Hepatocyte (in vitro differentiated cells): ENCODE data around the gene XDH. TPM values are rescaled to one million over a fixed set of nuclear protein-coding genes. Genes with fewer than 3 reads are reported as not detected.

ENCODE experiments used
- DNase-seq: peaks from one replicate; pipeline ENCODE4 v3.0.0-alpha.2; 2016; ENCODE audit warnings: low spot score
- H2AFZ ChIP-seq: fragments of 200-600 bp; sonication (generic); 2 replicates; pipeline ENCODE4 v1.6.0; 2016; ENCODE audit warnings: antibody characterized with exemption, mild to moderate bottlenecking
- H3K27ac ChIP-seq: fragments of 200-600 bp; sonication (generic); 2 replicates; pipeline ENCODE4 v1.5.1; 2016; ENCODE audit warnings: mild to moderate bottlenecking
- H3K27me3 ChIP-seq: fragments of 200-600 bp; sonication (generic); 2 replicates; pipeline ENCODE4 v1.6.1; 2016
- H3K36me3 ChIP-seq: fragments of 200-600 bp; sonication (generic); replicated peaks from 2 replicates; pipeline ENCODE4 v1.5.1; 2016; ENCODE audit warnings: low read depth; ENCODE audit not compliant: insufficient read depth
- H3K4me1 ChIP-seq: fragments of 200-600 bp; sonication (generic); 2 replicates; pipeline ENCODE4 v1.5.1; 2016; ENCODE audit warnings: mild to moderate bottlenecking, moderate library complexity; ENCODE audit not compliant: insufficient read depth
- H3K4me2 ChIP-seq: fragments of 200-600 bp; sonication (generic); 2 replicates; pipeline ENCODE4 v1.6.0; 2016
- H3K4me3 ChIP-seq: fragments of 200-600 bp; sonication (generic); 2 replicates; pipeline ENCODE4 v1.5.1; 2016; ENCODE audit warnings: mild to moderate bottlenecking
- H3K79me2 ChIP-seq: fragments of 200-600 bp; sonication (generic); 2 replicates; pipeline ENCODE4 v1.6.0; 2017; ENCODE audit warnings: mild to moderate bottlenecking
- H3K9me2 ChIP-seq: fragments of 200-600 bp; sonication (generic); replicated peaks from 2 replicates; pipeline ENCODE4 v1.6.0; 2017; ENCODE audit warnings: mild to moderate bottlenecking; ENCODE audit not compliant: insufficient read depth
- H3K9me3 ChIP-seq: fragments of 200-600 bp; sonication (generic); 2 replicates; pipeline ENCODE4 v1.5.1; 2016; ENCODE audit warnings: low read depth, mild to moderate bottlenecking
- H4K20me1 ChIP-seq: fragments of 200-600 bp; sonication (generic); 2 replicates; pipeline ENCODE4 v1.6.0; 2016; ENCODE audit warnings: mild to moderate bottlenecking; ENCODE audit not compliant: insufficient read depth, poor library complexity, severe bottlenecking
- CTCF ChIP-seq: fragments of 200-600 bp; sonication (generic); IDR thresholded peaks from 2 replicates; pipeline ENCODE4 v1.5.1; 2016; ENCODE audit warnings: antibody characterized with exemption, mild to moderate bottlenecking; ENCODE audit not compliant: poor library complexity
- EZH2 ChIP-seq: fragments of 200-600 bp; sonication (generic); IDR thresholded peaks from 2 replicates; pipeline ENCODE4 v1.6.1; 2016; ENCODE audit warnings: antibody characterized with exemption, mild to moderate bottlenecking, borderline replicate concordance
- EZH2phosphoT487 ChIP-seq: fragments of 200-600 bp; sonication (generic); IDR thresholded peaks from one replicate; pipeline ENCODE4 v1.6.1; 2018; ENCODE audit warnings: antibody characterized with exemption, mild to moderate bottlenecking, low read depth, moderate library complexity; ENCODE audit not compliant: unreplicated experiment, severe bottlenecking
- WGBS: methylation state at CpG from one replicate; pipeline ENCODE4 v1.1.6; 2016; ENCODE audit warnings: low lambda C conversion rate; ENCODE audit errors: missing lambda C conversion rate; 5-methylcytosine and 5-hydroxymethylcytosine counted together
- polyA plus RNA-seq: library from polyadenylated mRNA; unstranded; fragments of >200 nt; fragmentation: Nextera tagmentation; extraction: Ambion mirVana; gene quantifications from 2 replicates; pipeline ENCODE4 v1.2.1, GENCODE V29; 2016
- total RNA-seq: library from RNA; depleted of rRNA; stranded (reverse); fragments of >200 nt; gene quantifications from 2 replicates; pipeline ENCODE4 v1.2.3, GENCODE V29; 2014

Gene XDH
- total and polyA plus RNA-seq, 2 experiments from 2014 or later: 1.6 to 6.7 TPM

- H3K27me3 ChIP-seq: no peaks in the 10 kb centered on the region
- peak overlapping the region; percentile 48 for H3K4me2 ChIP-seq
- H4K20me1 ChIP-seq: no peaks in the 10 kb centered on the region
- H2AFZ ChIP-seq: no peak overlapping the region
- H3K9me2 ChIP-seq: no peaks in the 10 kb centered on the region
- no peaks in the 10 kb centered on the region for H3K79me2 ChIP-seq
- no peaks in the 10 kb centered on the region for H3K36me3 ChIP-seq
- H3K4me3 ChIP-seq: no peak overlapping the region
- H3K4me1 ChIP-seq: peaks cover 30% of the 10 kb centered on the region
- peak overlapping the region; percentile 74 for H3K27ac ChIP-seq
- no peaks in the 10 kb centered on the region for H3K9me3 ChIP-seq
- WGBS: 49% methylated on average over 6 of the region's 6 CpGs
- peak; percentile 59 for DNase-seq
- no peak for TF ChIP-seq EZH2
- peak; percentile 88 for TF ChIP-seq EZH2phosphoT487
These were observed 95.0 kb downstream of the XDH start for GRCh38 chr2:31319406-31320175.

GRCh38 chr2:31318361-31319336 lies 95.9 kb downstream of the XDH start:
- H3K79me2 ChIP-seq: no peaks in the 10 kb centered on the region
- H2AFZ ChIP-seq: no peak overlapping the region
- H3K4me2 ChIP-seq: no peak overlapping the region
- H4K20me1 ChIP-seq: no peaks in the 10 kb centered on the region
- no peaks in the 10 kb centered on the region for H3K9me3 ChIP-seq
- no peaks in the 10 kb centered on the region for H3K36me3 ChIP-seq
- WGBS: 81% methylated on average over 11 of the region's 11 CpGs
- no peak overlapping the region for H3K4me3 ChIP-seq
- peaks cover 26% of the 10 kb centered on the region for H3K4me1 ChIP-seq
- no peaks in the 10 kb centered on the region for H3K9me2 ChIP-seq
- DNase-seq: no peak
- H3K27me3 ChIP-seq: no peaks in the 10 kb centered on the region
- H3K27ac ChIP-seq: peak overlapping the region; percentile 56
- no peak for TF ChIP-seq EZH2
- TF ChIP-seq CTCF: no peak
- TF ChIP-seq EZH2phosphoT487: no peak

GRCh38 chr2:31317396-31317795 lies 97.1 kb downstream of the XDH start:
- WGBS: 67% methylated on average over 3 of the region's 3 CpGs
- Histone ChIP-seq H3K27ac (no peak overlapping the region), H3K27me3 (no peaks in the 10 kb centered on the region), H4K20me1 (no peaks in the 10 kb centered on the region), H3K4me3 (no peak overlapping the region), H3K36me3 (no peaks in the 10 kb centered on the region), H2AFZ (no peak overlapping the region), H3K79me2 (no peaks in the 10 kb centered on the region), H3K4me1 (peaks cover 22% of the 10 kb centered on the region), H3K4me2 (no peak overlapping the region), H3K9me2 (no peaks in the 10 kb centered on the region), H3K9me3 (no peaks in the 10 kb centered on the region)
- TF ChIP-seq EZH2: no peak
- TF ChIP-seq EZH2phosphoT487: no peak
- TF ChIP-seq CTCF: no peak
- no peak for DNase-seq

DNA sequence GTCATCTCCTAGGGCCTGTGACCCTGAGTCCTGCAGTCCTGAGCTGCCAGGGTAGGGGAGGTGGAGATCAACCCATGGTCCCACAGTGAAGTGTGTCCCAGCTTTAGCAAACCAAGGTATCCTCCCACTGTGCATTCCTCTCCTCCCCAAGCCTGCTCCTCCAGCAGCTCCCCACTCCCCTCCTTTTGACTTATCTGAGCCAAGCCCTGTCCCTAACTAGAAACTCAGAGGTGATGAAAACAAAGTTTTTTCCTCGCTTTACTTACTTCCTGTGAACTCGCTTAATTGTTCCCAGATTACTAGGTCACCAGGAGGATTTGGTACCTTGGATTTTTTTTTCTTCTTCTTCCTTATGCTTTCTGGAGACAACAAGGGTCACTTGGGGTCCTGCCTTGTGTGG lies 99.8 kb downstream of the XDH start:
- no peaks in the 10 kb centered on the region for H3K9me2 ChIP-seq
- peaks cover 14% of the 10 kb centered on the region for H3K4me1 ChIP-seq
- 79% methylated on average over 2 of the region's 2 CpGs for WGBS
- H3K9me3 ChIP-seq: no peaks in the 10 kb centered on the region
- no peaks in the 10 kb centered on the region for H4K20me1 ChIP-seq
- DNase-seq: no peak
- TF ChIP-seq CTCF (no peak), EZH2 (no peak), EZH2phosphoT487 (no peak)
- no peaks in the 10 kb centered on the region for H3K36me3 ChIP-seq
- no peaks in the 10 kb centered on the region for H3K79me2 ChIP-seq
- no peak overlapping the region for H2AFZ ChIP-seq
- no peak overlapping the region for H3K4me2 ChIP-seq
- H3K4me3 ChIP-seq: no peak overlapping the region
- H3K27ac ChIP-seq: no peak overlapping the region
- H3K27me3 ChIP-seq: no peaks in the 10 kb centered on the region
